GM12892 (cell line): Measurements from ENCODE around the gene MRPL58.

Experiments
- POLR2A ChIP-seq: IDR thresholded peaks from 2 replicates; pipeline ENCODE4 v1.6.1; 2011; ENCODE audit warnings: low read depth, low read length, control low read depth
- POLR2AphosphoS5 ChIP-seq: IDR thresholded peaks from 2 replicates; pipeline ENCODE4 v1.6.1; 2011; ENCODE audit warnings: low read depth, low read length, control low read depth
- TAF1 ChIP-seq: IDR thresholded peaks from 2 replicates; pipeline ENCODE4 v1.6.1; 2011; ENCODE audit warnings: low read depth, mild to moderate bottlenecking, control low read depth, low read length, borderline replicate concordance

DNA sequence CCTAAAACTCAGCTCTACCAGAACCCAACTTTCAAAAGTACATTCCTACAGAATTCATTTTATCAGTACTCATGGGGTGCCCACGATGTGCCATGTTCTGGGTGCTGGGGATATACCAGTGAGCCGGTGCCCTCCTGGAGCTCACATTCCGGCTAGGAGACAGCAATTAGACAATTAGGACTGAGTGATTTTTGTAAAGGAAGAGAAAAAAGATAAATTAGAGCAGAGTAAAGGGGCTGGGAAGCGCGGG lies 449 bp upstream of the MRPL58 start:
- TF ChIP-seq POLR2A: no peak
- TF ChIP-seq POLR2AphosphoS5: no peak
- TF ChIP-seq TAF1: no peak
